ENCODE data around the gene PDE11A. TPM values are rescaled to one million over a fixed set of nuclear protein-coding genes. Genes with fewer than 3 reads are reported as not detected.

Gene PDE11A
- total and polyA plus RNA-seq, 2 experiments from 2014 or later, result 0.08 to 0.73 TPM

- H3K36me3 ChIP-seq (ENCODE audit: insufficient read depth), result no peaks in the 10 kb centered on the region
- H3K36me3 Mint-ChIP-seq (ENCODE audit: low read depth), result peaks cover 5% of the 10 kb centered on the region; the same call in 1 of the 3 replicates
- no peaks in the 10 kb centered on the region for H3F3A ChIP-seq (replicated peaks; ENCODE audit: low read depth)
- H3K27ac ChIP-seq (ENCODE audit: low read depth), result no peak overlapping the region
- no peaks in the 10 kb centered on the region for H3K27me3 Mint-ChIP-seq (ENCODE audit: insufficient read depth, low read depth, poor library complexity)
- ATAC-seq (no peak), DNase-seq (ENCODE audit: low spot score) (no peak)
- peaks cover 6% of the 10 kb centered on the region; the same call in 2 of the 3 replicates for H3K9me3 Mint-ChIP-seq
- H3K4me3 ChIP-seq, result no peak overlapping the region
- TF ChIP-seq STAT1 (IDR thresholded peaks at IDR 0.05; ENCODE audit: unreplicated experiment) (no peak), ZNF331 (CRISPR knock-in tag; IDR thresholded peaks at IDR 0.05; ENCODE audit: low read depth) (no peak), REST (IDR thresholded peaks at IDR 0.05; ENCODE audit: unreplicated experiment) (no peak), EZH2phosphoT487 (IDR thresholded peaks at IDR 0.05; ENCODE audit: unreplicated experiment) (no peak), ZNF462 (CRISPR knock-in tag; IDR thresholded peaks at IDR 0.05) (no peak), CTCF (conservative IDR thresholded peaks at IDR 0.05; ENCODE audit: low read depth in 2 of 2) (no peak), ZNF114 (CRISPR knock-in tag; IDR thresholded peaks at IDR 0.05) (no peak), JUNB (IDR thresholded peaks at IDR 0.05; ENCODE audit: unreplicated experiment) (no peak), EZH2 (IDR thresholded peaks at IDR 0.05; ENCODE audit: low read depth, unreplicated experiment) (no peak), NANOG (IDR thresholded peaks at IDR 0.05; ENCODE audit: borderline replicate concordance) (no peak), CREB1 (CRISPR knock-in tag; IDR thresholded peaks at IDR 0.05; ENCODE audit: low read depth) (no peak), ETS1 (IDR thresholded peaks at IDR 0.05) (no peak), POLR2AphosphoS5 (IDR thresholded peaks at IDR 0.05; ENCODE audit: low read depth) (no peak)
- no peak overlapping the region for H3K27ac Mint-ChIP-seq
- H3K4me1 ChIP-seq (ENCODE audit: insufficient read depth), result no peaks in the 10 kb centered on the region
- H3K4me3 Mint-ChIP-seq, result no peak overlapping the region
- no peaks in the 10 kb centered on the region for H4K20me1 ChIP-seq (replicated peaks; ENCODE audit: insufficient read depth)
- no peak overlapping the region for H2AFZ ChIP-seq
- no peak overlapping the region for H3K4me2 ChIP-seq
- no peaks in the 10 kb centered on the region for H3K27me3 ChIP-seq (ENCODE audit: insufficient read depth)
- no peaks in the 10 kb centered on the region for H3K4me1 Mint-ChIP-seq
- H3K79me2 ChIP-seq (replicated peaks; ENCODE audit: insufficient read depth), result no peaks in the 10 kb centered on the region
- no peaks in the 10 kb centered on the region; the same call in 1 of the 2 replicates for H3K9me2 ChIP-seq (ENCODE audit: insufficient read depth)
Observed at GRCh38 chr2:177939211-177939610, 133.4 kb downstream of the PDE11A start.
